ENCODE measurements around the gene LSP1. TPM values are rescaled to one million over a fixed set of nuclear protein-coding genes. Genes with fewer than 3 reads are reported as not detected.

The LSP1 gene
- total RNA-seq, 4 donors from 2014 or later = 10.3 to 36.5 (median 35.4) TPM

DNA sequence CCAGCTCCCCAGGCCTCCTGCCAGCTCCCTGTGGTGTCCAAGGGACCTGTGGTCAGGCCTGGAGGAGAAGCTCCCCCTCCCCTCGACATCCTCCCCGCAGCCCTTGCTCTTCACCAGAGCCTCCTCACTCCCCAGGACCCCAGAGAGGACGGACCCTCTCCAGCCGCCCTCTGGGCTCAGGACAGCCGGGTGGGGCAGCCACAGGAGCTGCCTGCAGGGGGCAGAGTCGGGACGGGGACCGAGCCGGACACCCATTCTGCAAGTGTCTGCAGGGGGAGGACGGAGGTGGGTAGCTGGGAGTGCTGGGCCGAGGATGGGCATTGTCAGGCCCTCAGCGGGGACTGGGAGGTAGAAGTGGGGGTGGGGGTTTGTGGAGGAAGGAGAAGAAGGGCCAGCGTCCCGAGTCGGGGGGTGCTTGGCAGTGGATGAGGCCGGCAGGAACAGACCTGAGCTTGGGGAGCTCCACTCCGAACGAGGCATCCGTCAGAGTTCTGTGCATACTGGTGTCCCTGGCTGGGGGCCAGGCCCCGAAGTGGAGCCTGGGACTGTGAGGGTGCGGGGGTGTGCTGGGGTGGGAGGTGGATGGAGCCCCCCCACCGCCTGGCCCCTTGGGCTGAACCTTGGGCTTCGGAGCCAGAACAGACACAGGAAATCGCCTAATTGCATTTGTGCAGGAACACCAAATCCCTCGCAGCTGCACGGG is 23.6 kb downstream of the LSP1 start:
- Histone ChIP-seq H3K9me3 (no peaks in the 10 kb centered on the region), H3K27me3 (peaks cover 0 to 7% (median 0%) of the 10 kb centered on the region in 4 donors), H3K27ac (replicated peaks in 1 of 4) (peak overlapping the region; percentile 74 to 84 (median 80)), H3K36me3 (no peaks in the 10 kb centered on the region), H3K4me1 (peaks cover 50 to 79% (median 69%) of the 10 kb centered on the region in 4 donors), H3K4me3 (peak overlapping the region; percentile 18 to 26 (median 23))
- intact Hi-C loops (cut with DNase I) = no loop called here
- WGBS = 16% methylated on average over 16 of the region's 26 CpGs
- no peak for DNase-seq (ENCODE audit: extremely low spot score)
- TF ChIP-seq, protein P1, sequence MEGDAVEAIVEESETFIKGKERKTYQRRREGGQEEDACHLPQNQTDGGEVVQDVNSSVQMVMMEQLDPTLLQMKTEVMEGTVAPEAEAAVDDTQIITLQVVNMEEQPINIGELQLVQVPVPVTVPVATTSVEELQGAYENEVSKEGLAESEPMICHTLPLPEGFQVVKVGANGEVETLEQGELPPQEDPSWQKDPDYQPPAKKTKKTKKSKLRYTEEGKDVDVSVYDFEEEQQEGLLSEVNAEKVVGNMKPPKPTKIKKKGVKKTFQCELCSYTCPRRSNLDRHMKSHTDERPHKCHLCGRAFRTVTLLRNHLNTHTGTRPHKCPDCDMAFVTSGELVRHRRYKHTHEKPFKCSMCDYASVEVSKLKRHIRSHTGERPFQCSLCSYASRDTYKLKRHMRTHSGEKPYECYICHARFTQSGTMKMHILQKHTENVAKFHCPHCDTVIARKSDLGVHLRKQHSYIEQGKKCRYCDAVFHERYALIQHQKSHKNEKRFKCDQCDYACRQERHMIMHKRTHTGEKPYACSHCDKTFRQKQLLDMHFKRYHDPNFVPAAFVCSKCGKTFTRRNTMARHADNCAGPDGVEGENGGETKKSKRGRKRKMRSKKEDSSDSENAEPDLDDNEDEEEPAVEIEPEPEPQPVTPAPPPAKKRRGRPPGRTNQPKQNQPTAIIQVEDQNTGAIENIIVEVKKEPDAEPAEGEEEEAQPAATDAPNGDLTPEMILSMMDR (IDR thresholded peaks at IDR 0.05) = peak; percentile 52 to 63 (median 60)
- peak; percentile 3 to 11 for TF ChIP-seq POLR2AphosphoS5 (IDR thresholded peaks at IDR 0.05)
- no peak for TF ChIP-seq EP300 (IDR thresholded peaks at IDR 0.05)

- peak overlapping the region; percentile 74 to 84 (median 80) for H3K27ac ChIP-seq (replicated peaks in 1 of 4)
- 58% methylated on average over 21 of the region's 33 CpGs for WGBS
- H3K4me3 ChIP-seq = peak overlapping the region in 1 of 4 donors; percentile 23
- DNase-seq (ENCODE audit: extremely low spot score) = no peak
- no peaks in the 10 kb centered on the region for H3K9me3 ChIP-seq
- TF ChIP-seq POLR2AphosphoS5 (IDR thresholded peaks at IDR 0.05) = peak in 1 of 2 donors; percentile 34
- TF ChIP-seq, protein P1 (IDR thresholded peaks at IDR 0.05) = no peak
- H3K4me1 ChIP-seq = peaks cover 59 to 89% (median 79%) of the 10 kb centered on the region in 4 donors
- intact Hi-C loops (cut with DNase I) = no loop called here
- H3K27me3 ChIP-seq = no peaks in the 10 kb centered on the region
- no peaks in the 10 kb centered on the region for H3K36me3 ChIP-seq
Observed at GRCh38 chr11:1877211-1878136, 24.6 kb downstream of the LSP1 start.

- TF ChIP-seq POLR2A (IDR thresholded peaks at IDR 0.05; ENCODE audit: low read depth) = no peak
- TF ChIP-seq, protein P1 (IDR thresholded peaks at IDR 0.05) = no peak
- no peak for TF ChIP-seq EP300 (IDR thresholded peaks at IDR 0.05)
- no peak for TF ChIP-seq POLR2AphosphoS5 (IDR thresholded peaks at IDR 0.05)
- Histone ChIP-seq H3K4me1 (peaks cover 65 to 89% (median 82%) of the 10 kb centered on the region in 4 donors), H3K27ac (replicated peaks in 1 of 4) (peak overlapping the region; percentile 74 to 84 (median 80)), H3K36me3 (no peaks in the 10 kb centered on the region), H3K9me3 (no peaks in the 10 kb centered on the region), H3K4me3 (no peak overlapping the region), H3K27me3 (no peaks in the 10 kb centered on the region)
- intact Hi-C loops (cut with DNase I) = no loop called here
- DNase-seq (ENCODE audit: extremely low spot score) = no peak
- WGBS = 83% methylated on average over 25 of the region's 30 CpGs
Observed at GRCh38 chr11:1878137-1879031, 25.5 kb downstream of the LSP1 start.

- Histone ChIP-seq H3K27me3 (no peaks in the 10 kb centered on the region), H3K9me3 (no peaks in the 10 kb centered on the region), H3K27ac (replicated peaks in 1 of 4) (peak overlapping the region; percentile 79 to 84 (median 82)), H3K36me3 (peaks cover 0 to 7% (median under 1%) of the 10 kb centered on the region in 4 donors), H3K4me3 (no peak overlapping the region), H3K4me1 (peaks cover 65 to 84% (median 80%) of the 10 kb centered on the region in 4 donors)
- TF ChIP-seq, protein P1 (IDR thresholded peaks at IDR 0.05) = no peak
- TF ChIP-seq POLR2A (IDR thresholded peaks at IDR 0.05; ENCODE audit: low read depth) (no peak), POLR2AphosphoS5 (IDR thresholded peaks at IDR 0.05) (no peak), EP300 (IDR thresholded peaks at IDR 0.05) (no peak)
- WGBS = 77% methylated on average over 5 of the region's 13 CpGs
- no peak for DNase-seq (ENCODE audit: extremely low spot score)
- intact Hi-C loops (cut with DNase I) = no loop called here
Observed at GRCh38 chr11:1879342-1879940, 26.6 kb downstream of the LSP1 start.
